AML-193 (cell line): ENCODE data around the gene COL27A1.

Experiments
- DNase-seq, 2 experiments: peaks; one replicate each; lab custom pipeline; 2025; lab: John Stamatoyannopoulos, UW

COL27A1 gene

DNA sequence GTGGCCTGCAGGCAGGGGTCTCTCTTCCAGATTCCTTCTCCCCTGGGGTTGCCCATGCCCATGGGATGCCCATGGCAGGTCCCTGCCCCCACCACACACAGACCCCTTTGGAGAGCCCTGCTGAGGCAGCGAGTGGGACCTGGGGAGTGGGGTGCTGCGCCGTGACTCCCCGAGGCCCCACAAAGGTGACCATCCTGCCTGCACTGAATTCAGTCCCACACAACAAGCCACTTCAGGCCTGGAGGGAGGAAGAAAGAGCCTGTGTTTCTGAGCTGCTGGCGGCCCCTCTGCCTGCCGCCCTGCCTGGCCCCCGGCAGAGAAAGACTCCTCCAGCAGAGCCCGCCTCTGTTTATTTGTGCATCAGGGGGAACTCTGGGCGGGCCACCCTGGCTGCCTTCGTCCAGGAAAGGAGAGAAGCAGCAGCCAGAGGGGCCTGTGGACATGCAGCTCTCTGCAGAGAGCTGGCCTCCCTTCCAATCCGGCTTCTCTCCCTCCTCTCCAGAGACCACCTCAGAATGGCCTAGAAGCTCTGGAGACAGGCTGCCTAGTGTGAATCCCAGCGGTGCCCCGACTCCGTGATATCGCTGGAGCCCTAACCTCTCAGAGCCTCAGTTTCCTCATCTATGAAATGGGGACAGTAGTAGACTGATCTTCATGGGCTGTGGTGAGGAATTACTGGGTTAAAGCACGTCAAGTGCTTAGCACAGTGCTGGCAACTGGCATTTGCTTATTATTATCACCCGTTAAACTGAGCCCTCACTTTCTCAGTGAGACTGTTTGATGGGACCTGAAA is 72.9 kb downstream of the COL27A1 start:
- no peak for DNase-seq

DNA sequence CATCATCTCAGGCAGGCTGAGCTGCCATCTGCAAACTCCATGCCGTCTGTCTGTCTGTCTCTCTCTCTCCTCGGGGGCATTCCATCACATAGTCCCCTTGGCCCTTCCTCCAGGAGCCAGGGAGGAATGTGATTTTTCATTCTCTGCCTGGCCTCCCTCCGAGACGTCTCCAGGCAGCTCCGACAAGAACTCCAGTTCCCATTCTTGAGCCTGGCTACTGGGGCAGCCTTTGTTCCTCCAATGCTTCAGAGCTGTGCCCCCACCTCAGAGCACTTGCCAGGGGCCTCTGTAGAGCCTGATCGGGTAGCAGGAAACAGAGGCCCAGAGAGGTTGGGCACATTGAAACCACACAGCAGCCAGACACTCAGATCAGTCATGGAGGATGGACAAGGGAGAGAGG is 74.0 kb downstream of the COL27A1 start:
- no peak for DNase-seq

DNA sequence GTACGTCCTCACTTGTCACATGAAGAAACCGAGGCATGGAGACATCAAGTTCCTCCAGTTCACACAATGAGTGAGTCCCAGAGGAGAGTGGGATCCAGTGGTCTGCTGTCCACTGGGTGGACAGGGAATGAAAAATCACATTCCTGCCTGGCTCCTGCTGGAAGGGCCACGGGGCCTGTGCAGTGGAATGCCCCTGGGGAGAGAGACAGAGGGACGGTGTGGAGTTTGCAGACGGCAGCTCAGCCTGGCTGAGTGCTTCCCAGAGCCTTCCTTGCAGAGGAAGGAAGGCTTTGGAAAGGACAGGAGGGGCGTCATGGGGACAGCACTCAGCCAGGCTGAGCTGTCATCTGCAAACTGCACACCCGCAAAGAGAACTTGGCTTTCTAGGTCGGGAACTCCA is 74.7 kb downstream of the COL27A1 start:
- no peak for DNase-seq

DNA sequence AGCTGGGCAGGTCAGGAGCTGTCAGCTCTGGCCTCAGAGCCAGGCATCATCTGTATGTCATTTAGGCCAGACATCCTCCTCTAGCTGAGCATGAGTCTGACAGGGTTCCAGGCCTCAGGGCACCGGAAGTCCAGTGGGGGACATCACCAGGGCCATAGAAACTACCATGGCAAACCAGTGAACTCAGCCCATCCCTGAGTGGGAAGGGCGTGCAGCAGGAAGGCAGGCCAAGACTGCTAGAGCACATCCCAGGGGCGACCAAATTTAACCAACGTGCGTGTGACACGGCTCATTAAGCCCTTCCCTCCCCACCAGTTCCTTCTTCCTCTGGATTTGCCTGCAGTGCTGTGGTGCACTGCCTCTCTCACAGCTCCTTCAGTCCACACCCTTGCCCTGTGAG is 75.9 kb downstream of the COL27A1 start:
- no peak for DNase-seq

DNA sequence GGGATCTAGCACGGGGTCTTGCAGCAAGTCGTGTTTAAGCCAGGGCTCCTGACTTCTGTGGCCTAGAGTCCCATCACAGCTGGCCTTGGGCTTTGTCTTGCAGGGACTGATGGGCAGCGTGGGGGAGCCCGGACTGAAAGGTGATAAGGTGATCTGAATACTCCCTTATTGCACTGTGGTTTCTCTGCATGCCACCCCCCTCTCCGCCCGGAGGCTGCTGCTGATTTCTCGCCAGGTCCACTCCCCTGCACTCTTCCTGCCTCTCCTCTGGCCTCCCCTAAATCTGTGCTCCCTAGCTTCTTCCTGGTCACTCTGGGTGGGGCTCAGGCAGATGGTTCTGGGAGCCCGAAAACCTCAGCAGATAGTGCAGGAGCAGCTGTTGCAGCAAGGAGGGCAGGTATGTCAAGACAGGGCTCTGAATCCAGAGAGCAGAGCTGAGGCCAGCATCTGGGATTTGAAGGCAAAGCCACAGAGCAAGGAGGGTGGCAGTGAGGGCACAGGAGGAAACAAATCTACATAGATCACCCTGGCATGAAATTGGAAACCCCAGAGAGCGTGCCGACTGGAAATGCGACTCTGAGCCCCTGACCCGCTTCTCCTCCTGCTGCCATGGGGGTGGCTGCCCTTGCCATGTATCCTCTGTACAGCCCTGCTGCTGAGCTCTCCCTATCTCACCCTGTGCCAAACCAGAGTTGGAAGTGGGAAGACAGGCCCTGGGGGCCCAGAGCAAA is 76.5 kb downstream of the COL27A1 start:
- no peak for DNase-seq

DNA sequence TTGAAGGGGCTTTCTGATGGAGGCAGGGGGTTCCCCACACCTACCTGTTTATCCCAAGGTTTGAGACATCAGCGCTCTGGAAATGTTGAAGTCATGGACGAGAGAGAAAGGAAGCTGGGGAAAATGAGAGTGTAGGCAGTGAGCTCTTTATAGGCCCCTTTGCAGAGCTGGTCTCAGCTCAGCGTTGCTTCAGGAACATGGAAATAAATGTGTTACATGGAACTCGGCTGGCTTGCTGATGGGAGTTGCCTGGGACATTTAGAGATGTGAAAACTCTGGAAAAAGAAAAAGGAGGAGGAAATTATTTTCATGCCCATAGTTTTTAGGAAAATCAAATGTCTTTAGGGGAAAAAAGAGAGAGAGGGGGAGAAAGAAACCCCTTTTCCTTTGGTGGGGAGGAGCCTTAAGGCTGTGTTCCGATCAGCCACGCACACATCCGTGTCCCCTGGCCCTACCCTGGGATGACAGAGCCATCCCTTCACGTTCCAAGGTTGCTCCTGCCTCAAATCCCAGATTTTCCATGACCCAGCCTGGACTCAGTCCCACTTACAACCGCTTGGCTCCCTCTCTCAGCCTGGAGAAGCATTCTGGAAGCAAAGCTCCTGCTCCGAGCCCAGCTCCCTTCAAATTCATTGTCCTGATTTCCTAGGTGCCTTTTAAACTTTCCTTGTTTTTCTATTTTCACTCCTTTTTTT is 78.3 kb downstream of the COL27A1 start:
- no peak for DNase-seq

DNA sequence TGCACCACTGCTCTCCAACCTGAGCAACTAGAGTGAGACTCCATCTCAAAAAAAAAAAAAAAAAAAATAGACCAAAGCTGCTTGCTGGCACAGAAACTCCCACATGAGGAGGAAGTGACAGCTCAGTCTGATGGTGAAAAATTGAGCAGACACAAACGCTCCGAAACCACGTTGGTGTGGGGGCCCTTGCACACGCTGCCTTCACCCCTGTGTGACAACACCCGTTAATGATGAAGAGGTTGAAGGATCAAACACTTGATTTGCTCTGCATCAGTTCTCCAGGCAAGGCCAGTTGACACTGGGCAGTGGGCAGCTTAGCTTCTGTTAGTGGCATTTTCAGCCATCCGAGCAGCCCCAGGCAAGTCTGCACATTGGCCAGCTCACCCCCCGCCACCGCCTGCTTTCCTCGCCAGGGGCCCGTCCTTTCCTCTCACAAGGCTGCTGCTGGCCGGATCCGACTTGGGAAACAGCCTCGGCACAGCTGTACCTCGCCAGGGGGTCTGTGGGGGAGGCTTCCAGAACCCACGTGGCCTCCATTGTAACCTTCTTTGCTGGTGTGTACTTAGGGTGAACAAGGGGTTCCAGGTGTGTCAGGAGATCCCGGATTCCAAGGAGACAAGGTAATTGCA is 79.8 kb downstream of the COL27A1 start:
- no peak for DNase-seq

DNA sequence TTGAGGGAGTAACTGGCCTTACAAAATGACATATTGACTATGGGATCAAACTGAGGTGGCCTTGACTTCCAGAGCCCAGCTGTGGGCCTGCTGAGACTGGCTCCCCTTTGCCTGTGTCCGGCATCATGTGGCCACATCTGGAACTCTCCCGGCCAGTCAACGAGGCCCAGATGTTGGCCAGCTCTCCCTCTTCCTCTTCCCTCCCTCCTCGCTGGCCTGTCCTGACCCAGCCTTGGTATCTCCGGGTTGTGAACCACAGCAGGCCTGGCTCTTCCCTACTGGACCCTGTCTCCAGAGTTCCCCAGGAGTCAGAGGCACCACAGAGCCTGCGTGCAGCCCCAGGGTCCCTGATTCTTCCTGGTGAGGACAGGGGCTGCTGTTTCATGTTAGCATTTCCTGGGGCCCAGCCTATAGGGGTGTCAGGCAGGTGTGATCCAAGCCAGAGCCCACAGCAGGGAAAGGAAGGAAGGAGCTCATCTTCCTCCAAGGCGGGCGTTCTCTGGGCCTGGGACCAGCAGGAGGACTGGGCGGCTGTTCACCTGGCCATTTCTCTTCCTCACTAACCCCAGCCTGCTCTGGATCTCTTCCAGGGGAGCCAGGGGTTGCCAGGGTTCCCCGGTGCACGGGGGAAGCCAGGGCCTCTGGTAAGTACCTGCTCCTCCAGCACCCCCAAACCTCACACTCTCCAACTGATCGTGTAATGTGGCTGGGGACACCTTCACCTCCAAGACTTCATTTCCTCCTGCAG is 81.2 kb downstream of the COL27A1 start:
- no peak for DNase-seq

DNA sequence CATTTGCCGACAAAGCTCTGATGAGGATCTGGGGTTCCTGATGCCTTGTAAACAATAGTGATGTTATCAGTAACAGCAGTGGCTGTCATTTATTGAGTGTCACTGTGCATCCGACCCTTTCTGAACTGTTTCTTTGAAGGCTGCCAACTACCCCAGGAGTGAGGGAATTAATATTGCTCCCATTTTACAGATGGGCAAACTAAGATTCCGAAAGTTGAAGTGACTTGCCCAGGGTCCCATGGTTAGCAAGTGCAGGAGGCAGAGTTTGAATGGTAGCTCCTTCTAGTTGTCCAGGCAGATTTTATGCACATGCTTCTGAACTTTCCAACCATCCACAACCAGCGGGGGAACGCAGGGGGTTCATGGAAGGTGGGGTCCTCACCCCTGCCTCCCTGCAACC is 81.9 kb downstream of the COL27A1 start:
- DNase-seq = no peak

DNA sequence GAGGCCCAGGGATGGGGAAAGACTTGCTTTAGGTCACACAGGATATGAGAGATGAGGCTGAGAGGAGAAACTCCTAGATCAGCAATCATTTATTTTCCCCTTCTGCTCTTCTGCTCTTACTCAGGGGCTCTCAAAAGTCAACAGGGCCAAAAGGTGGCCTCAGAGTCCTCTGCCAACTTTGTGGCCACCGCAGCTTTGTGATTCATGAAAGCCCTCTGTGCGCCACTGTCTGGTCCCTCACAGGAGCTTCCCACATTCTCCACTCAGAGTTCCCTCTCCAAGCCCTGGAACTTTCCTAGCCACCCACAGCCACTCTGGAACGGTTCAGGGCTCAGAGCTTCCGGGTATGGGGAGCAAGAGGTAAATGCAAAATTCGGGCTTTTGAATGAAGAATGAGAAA is 82.4 kb downstream of the COL27A1 start:
- DNase-seq = no peak

DNA sequence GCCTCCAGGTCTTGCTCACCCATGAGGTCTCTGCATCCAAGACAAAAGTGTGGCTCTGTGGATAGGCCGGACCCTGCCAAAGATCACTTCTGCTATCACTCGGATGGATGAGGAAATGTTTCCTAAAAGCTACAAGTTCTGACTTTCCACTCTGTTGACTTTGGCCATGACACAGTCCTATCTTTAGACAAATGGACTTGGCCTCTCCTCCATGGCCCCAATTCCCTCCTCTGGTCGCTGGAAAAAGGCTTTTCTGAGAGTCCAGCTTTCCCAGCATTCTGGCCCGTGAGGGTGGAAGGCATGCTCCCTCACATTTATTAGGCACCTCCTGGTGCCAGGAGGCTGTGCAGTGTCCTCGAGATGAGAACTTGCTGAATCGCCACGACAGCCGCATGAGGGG is 83.1 kb downstream of the COL27A1 start:
- no peak for DNase-seq

DNA sequence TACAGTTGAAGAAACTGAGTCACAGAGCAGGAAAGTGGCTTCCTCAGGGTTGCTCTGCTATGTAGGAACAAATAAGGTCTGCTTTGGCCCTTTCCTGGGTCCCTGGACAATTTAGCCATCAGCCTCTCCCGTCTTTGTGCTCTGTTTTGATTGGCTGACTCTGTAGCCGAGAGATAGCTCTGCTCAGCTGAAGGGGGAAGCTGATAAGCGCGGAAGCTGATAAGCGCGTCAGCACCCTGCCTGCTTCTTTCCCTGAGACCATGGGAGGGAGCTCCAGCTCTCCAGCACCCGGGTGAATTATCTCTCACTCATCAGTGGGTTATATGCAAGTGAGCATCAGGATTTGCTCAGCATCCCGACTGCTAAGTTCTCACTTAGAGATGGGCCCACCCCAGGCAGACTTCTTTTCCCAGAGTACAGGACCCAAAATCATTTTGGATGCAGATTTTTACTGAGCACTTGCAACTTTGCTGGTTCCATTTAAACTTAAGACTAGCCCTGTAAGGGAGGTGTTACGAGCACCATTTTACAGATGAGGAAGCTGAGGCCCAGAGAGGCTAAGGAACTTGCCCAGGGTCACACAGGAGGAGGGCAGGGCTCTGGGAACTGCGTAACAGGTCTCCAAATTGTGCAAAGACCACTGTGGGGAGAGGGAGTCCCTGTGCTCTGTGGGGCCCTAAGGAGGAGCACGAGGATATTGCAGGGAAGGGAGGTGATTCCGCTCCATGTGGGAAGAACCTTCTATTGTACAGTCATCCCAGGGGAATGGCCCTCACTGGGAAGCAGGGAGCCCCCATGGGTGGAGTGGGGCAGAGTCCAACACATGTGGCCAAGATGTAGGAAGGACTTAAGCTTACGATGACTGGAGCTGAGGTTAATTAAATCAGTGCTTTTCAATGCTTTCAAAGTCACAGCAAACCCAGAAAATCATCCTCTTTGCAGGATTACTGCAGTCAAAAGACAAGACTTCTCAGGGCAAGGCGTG is 83.8 kb downstream of the COL27A1 start:
- DNase-seq = no peak

DNA sequence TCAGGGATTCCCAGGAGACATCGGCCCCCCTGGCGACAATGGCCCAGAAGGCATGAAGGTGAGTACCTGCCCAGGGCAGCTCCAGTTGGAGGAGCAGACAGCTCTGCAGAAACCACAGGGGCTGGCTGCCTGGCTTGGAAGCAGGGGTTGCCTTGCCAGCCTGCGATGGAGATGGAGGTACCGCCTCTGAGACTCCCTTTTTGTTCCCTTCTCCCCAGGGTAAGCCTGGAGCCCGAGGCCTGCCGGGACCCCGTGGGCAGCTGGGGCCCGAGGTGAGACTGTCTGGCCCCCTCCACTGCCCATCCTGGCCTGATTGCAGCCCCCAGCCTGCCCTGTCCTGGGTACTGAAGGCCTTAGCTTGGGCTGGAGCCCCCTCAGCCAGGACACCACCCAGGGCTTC is 84.9 kb downstream of the COL27A1 start:
- no peak for DNase-seq

DNA sequence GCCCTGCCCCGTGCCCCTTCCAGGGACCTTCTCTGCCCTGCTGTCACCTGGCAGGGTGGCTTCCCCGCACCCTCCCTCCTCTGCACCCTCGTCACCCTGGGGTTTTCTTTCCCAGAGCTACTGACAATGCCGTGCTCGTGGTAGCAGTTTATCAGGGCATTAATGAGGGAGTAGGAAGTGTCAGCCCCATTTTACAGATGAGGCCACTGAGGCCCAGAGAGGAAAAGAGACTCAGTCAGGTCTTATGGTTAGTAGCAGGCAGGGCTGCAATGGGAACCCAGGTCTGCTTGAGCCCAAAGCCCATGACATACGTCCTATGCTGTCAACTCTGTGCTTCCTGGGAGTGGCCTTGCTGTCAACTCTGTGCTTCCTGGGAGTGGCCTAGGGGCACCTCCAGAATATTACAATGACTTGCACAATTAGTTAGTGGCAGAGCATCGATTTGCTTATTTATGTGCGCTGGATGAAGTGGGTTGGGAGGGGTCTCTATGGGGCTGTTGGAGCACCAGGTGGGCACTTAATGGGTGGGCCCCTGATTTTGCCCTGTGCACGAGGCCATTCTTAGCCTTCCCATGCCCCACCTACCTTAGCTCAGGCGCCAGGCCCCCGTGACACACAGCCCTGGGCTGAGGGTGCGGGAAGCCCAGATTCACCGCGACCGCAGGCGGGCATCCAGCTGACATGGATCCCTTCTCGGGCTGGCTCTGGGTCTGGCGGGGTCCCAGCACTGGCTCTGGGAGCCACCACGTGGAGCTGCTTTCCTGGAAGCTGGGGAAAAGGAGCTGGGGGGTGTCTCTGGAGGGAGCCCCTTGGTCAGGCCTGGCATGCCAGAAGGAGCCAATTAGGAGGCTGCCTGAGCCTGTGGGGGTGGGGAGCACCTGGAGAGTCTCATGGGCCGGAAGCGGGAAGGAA is 85.6 kb downstream of the COL27A1 start:
- no peak for DNase-seq

DNA sequence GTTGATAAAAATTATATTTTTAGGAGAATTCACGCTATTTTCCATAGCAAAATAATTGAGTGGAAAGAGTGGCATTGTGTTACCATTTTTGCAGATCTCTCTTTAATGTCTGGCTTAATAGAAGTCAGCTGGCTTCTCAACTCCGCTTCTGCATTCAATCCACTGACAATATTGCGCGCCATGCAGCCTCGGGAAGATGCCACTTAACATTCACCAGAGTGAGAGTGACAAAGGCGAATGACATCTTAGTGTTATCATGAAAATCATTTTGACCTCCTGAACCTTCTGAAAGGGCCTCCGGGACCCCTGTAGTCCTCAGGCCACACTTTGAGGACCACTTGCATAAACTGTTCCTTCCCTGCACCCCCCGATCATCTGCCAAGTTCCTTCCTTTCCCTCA is 87.5 kb downstream of the COL27A1 start:
- no peak for DNase-seq

DNA sequence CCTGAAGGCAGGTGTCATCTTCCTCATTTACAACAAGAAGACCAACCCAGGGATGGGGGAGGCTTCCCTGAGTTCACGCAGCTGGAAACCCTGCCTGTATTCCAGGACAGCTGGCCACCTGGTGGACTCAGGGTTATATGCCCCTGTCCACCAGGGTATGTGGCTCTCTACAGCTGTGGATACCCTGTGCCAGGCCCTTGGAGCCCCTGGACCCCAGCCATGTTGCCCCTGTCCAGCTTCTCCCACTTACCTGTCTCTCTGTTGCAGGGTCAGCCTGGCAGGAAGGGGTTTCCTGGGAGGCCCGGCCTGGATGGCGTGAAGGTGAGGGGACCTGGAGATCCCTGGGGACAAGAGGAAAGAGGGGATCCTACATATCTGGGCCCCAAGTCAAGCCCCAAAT is 87.9 kb downstream of the COL27A1 start:
- no peak for DNase-seq

DNA sequence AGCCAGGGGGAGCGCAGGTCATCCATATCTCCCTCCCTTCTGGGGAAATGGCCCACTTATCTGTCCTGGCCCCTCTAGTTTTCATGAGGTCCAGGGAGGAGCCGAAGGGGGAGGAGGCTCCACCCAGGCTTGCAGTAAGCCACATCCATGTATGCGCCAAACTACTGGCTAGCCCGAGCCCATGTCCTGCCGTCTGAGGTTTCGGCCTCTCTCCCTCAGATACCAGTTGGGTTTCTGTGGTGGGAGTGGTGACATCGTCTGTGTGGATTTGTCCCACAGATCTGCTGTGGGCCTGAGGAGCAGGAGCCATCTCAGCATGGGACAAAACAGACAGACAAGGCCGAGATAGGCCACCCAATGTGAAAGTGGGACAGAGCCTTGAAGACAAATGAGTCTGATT is 89.2 kb downstream of the COL27A1 start:
- DNase-seq = no peak

DNA sequence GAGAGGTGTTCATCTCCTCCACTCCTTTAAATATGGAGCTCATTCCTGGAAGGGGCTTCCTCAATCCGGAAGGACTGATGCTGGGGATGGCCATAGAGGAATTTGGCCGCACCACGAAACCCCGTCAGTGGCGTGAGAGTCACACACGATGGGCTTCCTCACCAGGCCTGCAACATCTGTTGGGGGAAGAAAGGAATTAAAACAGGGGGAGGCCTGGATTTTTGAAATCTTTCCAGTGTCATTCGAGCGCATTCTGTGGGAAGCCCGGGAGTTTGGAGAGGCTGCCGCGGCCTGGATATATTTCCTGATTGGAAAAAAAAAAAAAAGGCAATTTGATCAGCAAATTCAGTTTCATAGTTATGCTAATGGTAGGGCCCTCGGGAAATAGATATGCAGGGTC is 91.2 kb downstream of the COL27A1 start:
- DNase-seq = no peak

DNA sequence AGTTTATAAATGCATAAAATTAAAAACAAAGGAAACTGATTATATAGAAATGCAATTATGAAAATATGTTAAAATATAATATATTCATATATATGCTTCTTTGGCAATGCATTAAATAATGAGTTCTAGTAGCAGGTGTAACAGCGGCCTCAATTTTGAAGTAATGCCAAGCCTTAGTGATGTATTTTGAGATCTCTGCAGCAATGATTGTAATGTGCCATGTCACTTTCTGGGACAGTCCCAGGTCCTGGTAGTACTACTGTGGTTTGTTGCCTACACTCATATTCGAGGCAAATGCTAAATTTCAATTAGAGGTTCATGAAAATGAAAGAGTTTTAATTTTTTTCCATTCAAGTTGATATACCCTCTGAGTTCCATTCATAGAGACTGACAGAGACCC is 91.7 kb downstream of the COL27A1 start:
- DNase-seq = no peak

DNA sequence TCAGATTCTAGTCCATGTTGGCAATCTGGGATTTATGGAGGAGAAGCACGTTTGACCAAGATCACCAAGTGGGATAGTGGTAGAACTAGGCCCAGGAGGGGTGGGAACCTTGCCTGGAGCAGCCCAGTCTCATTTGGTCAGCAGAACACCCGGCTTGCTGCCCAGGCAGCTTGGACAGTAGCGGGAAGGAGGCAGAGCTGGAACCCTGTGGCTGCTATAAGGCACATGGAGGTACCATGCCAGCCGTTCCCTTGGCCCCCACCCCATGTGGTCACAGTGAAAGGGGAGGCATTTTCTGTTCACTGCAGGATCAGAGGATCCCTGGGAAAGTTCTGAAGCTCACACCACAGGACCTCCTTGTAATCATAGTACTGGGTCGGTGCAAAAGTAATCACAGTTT is 92.2 kb downstream of the COL27A1 start:
- no peak for DNase-seq
